ENCODE results near the gene PLGRKT.

- TF ChIP-seq POLR2AphosphoS5 (IDR thresholded peaks at IDR 0.05; ENCODE audit: low read depth, low read length) (no peak), SIN3A (IDR thresholded peaks at IDR 0.05; ENCODE audit: borderline replicate concordance, insufficient read depth, low read length) (no peak)
Measured at GRCh38 chr9:5355226-5355625, 82.5 kb downstream of the PLGRKT start.
